ENCODE measurements around the gene ASB6.

Gene ASB6

DNA sequence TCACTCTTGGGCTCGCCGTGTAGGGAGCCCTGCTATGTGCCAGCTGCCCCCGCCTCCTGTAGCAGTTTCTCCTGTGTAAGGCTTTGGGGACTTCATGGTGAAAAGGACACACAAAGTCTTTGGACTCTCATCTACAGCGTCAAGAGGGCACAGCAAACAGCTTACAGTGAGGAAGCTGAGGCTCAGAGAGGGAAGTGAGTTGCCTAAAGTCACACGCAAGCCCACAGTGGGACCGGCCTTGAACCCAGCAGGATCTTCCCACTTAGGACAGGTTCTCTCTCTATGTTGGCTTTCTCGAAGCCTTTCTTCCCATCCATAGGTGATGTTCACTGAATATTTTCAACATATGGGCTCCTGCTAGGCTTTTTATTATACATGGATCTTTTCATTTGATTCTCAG lies 13.7 kb upstream of the ASB6 start:
- H3K36me3 Mint-ChIP-seq (ENCODE audit: low read depth) = no peaks in the 10 kb centered on the region
- no peaks in the 10 kb centered on the region for H3K9me3 Mint-ChIP-seq
- H3K27ac Mint-ChIP-seq = no peak overlapping the region

DNA sequence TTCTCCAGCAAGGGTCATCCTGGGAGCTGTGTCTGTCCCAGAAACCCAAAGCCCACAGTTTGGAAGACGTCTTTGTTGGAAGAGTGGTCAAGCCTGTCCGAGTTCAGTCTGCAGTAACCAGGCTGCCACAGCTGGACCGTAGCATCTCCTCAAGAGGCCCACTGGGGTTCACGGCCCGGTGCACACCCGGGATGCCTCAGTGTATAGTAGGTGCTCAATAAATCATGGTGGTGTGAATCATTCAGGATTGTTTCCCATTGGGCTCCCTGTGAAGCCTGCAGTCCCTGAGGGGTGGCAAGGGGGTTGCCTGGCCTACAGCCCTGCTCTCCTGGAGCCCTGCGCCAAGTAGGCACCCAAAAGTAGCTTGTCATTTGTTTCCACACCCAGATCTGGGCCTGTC lies 13.2 kb upstream of the ASB6 start:
- no peaks in the 10 kb centered on the region for H3K27me3 Mint-ChIP-seq
- H3K27ac Mint-ChIP-seq = no peak overlapping the region
- H3K4me3 Mint-ChIP-seq = no peak overlapping the region
- no peaks in the 10 kb centered on the region for H3K36me3 Mint-ChIP-seq (ENCODE audit: low read depth)
- no peaks in the 10 kb centered on the region for H3K9me3 Mint-ChIP-seq
- DNase-seq = no peak
- H3K4me1 Mint-ChIP-seq (ENCODE audit: low read depth) = no peaks in the 10 kb centered on the region

More for the DNA sequence above, 13.7 kb upstream of the ASB6 start:
- H3K4me3 Mint-ChIP-seq = no peak overlapping the region
- H3K27me3 Mint-ChIP-seq = no peaks in the 10 kb centered on the region
- no peak for DNase-seq
- no peaks in the 10 kb centered on the region for H3K4me1 Mint-ChIP-seq (ENCODE audit: low read depth)

GRCh38 chr9:129654554-129655040 lies 12.6 kb upstream of the ASB6 start:
- H3K4me1 Mint-ChIP-seq (ENCODE audit: low read depth) = no peaks in the 10 kb centered on the region
- no peaks in the 10 kb centered on the region for H3K27me3 Mint-ChIP-seq
- no peak overlapping the region for H3K27ac Mint-ChIP-seq
- H3K9me3 Mint-ChIP-seq = no peaks in the 10 kb centered on the region
- no peak for DNase-seq
- H3K36me3 Mint-ChIP-seq (ENCODE audit: low read depth) = no peaks in the 10 kb centered on the region
- no peak overlapping the region for H3K4me3 Mint-ChIP-seq

GRCh38 chr9:129653823-129654553 lies 12.0 kb upstream of the ASB6 start:
- no peak overlapping the region for H3K4me3 Mint-ChIP-seq
- no peaks in the 10 kb centered on the region for H3K9me3 Mint-ChIP-seq
- no peak for DNase-seq
- H3K27ac Mint-ChIP-seq = no peak overlapping the region
- H3K36me3 Mint-ChIP-seq (ENCODE audit: low read depth) = no peaks in the 10 kb centered on the region
- no peaks in the 10 kb centered on the region for H3K27me3 Mint-ChIP-seq
- no peaks in the 10 kb centered on the region for H3K4me1 Mint-ChIP-seq (ENCODE audit: low read depth)

- H3K27me3 Mint-ChIP-seq = no peaks in the 10 kb centered on the region
- H3K9me3 Mint-ChIP-seq = no peaks in the 10 kb centered on the region
- no peak overlapping the region for H3K4me3 Mint-ChIP-seq
- no peak overlapping the region for H3K27ac Mint-ChIP-seq
- no peaks in the 10 kb centered on the region for H3K4me1 Mint-ChIP-seq (ENCODE audit: low read depth)
- DNase-seq = no peak
- H3K36me3 Mint-ChIP-seq (ENCODE audit: low read depth) = no peaks in the 10 kb centered on the region
These were observed 8.8 kb upstream of the ASB6 start for GRCh38 chr9:129650680-129651235.

GRCh38 chr9:129649726-129650679 lies 8.1 kb upstream of the ASB6 start:
- no peaks in the 10 kb centered on the region for H3K36me3 Mint-ChIP-seq (ENCODE audit: low read depth)
- H3K4me3 Mint-ChIP-seq = no peak overlapping the region
- no peaks in the 10 kb centered on the region for H3K4me1 Mint-ChIP-seq (ENCODE audit: low read depth)
- no peak overlapping the region for H3K27ac Mint-ChIP-seq
- no peaks in the 10 kb centered on the region for H3K27me3 Mint-ChIP-seq
- no peak for DNase-seq
- no peaks in the 10 kb centered on the region for H3K9me3 Mint-ChIP-seq

GRCh38 chr9:129648764-129649115 lies 6.8 kb upstream of the ASB6 start:
- no peaks in the 10 kb centered on the region for H3K9me3 Mint-ChIP-seq
- no peak overlapping the region for H3K4me3 Mint-ChIP-seq
- no peak overlapping the region for H3K27ac Mint-ChIP-seq
- H3K36me3 Mint-ChIP-seq (ENCODE audit: low read depth) = no peaks in the 10 kb centered on the region
- DNase-seq = no peak
- no peaks in the 10 kb centered on the region for H3K27me3 Mint-ChIP-seq
- H3K4me1 Mint-ChIP-seq (ENCODE audit: low read depth) = no peaks in the 10 kb centered on the region

- no peak for DNase-seq
- no peaks in the 10 kb centered on the region for H3K9me3 Mint-ChIP-seq
- no peaks in the 10 kb centered on the region for H3K4me1 Mint-ChIP-seq (ENCODE audit: low read depth)
- no peaks in the 10 kb centered on the region for H3K36me3 Mint-ChIP-seq (ENCODE audit: low read depth)
- no peak overlapping the region for H3K4me3 Mint-ChIP-seq
- no peak overlapping the region for H3K27ac Mint-ChIP-seq
- H3K27me3 Mint-ChIP-seq = no peaks in the 10 kb centered on the region
These were observed 6.3 kb upstream of the ASB6 start for GRCh38 chr9:129648092-129648763.

DNA sequence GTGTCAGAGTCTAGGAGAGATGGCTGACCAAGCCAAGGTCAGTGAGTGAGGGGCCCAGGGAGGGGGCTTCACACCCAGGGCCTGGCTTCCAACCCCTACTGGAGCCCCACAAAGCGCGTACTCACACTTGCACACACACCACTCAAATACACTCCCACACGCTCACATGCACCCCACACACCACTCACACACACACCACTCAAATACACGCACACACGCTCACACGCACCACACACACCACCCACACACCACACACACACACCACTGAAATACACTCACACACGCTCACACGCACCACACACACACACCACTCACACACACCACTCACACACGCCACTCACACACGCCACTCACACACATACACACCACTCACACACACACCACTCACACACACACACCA lies 5.7 kb upstream of the ASB6 start:
- H3K9me3 Mint-ChIP-seq = no peaks in the 10 kb centered on the region
- H3K36me3 Mint-ChIP-seq (ENCODE audit: low read depth) = no peaks in the 10 kb centered on the region
- H3K4me3 Mint-ChIP-seq = no peak overlapping the region
- H3K27me3 Mint-ChIP-seq = no peaks in the 10 kb centered on the region
- DNase-seq = no peak
- H3K27ac Mint-ChIP-seq = no peak overlapping the region
- H3K4me1 Mint-ChIP-seq (ENCODE audit: low read depth) = no peaks in the 10 kb centered on the region

GRCh38 chr9:129646654-129647053 lies 4.7 kb upstream of the ASB6 start:
- Mint-ChIP-seq H3K9me3 (no peaks in the 10 kb centered on the region), H3K4me1 (ENCODE audit: low read depth) (peaks cover 3% of the 10 kb centered on the region), H3K27ac (no peak overlapping the region), H3K36me3 (ENCODE audit: low read depth) (no peaks in the 10 kb centered on the region), H3K27me3 (no peaks in the 10 kb centered on the region), H3K4me3 (no peak overlapping the region)
- no peak for DNase-seq

DNA sequence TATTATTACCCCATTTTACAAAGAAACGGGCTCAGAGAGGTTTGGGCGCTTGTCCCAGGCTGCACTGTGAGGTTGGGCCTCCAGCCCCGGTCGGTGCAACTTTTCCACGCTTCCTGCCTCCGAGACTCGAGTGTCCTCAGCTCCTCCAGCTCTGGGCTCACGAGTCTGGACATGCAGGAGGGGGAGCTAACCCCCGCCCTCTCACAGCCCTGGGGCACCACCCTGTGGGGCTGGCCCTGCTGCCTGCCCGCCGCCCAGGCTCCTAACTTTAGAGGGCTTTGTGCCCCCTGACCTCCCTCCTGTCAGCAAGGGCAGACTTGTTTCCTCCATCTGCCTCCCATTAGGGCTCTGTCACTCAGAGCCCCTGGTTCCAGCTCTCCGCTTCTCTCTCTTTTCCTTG lies 4.3 kb upstream of the ASB6 start:
- Mint-ChIP-seq H3K4me1 (ENCODE audit: low read depth) (peaks cover 4% of the 10 kb centered on the region), H3K27ac (no peak overlapping the region), H3K4me3 (no peak overlapping the region), H3K9me3 (no peaks in the 10 kb centered on the region), H3K36me3 (ENCODE audit: low read depth) (peaks cover 1% of the 10 kb centered on the region), H3K27me3 (no peaks in the 10 kb centered on the region)
- no peak for DNase-seq

DNA sequence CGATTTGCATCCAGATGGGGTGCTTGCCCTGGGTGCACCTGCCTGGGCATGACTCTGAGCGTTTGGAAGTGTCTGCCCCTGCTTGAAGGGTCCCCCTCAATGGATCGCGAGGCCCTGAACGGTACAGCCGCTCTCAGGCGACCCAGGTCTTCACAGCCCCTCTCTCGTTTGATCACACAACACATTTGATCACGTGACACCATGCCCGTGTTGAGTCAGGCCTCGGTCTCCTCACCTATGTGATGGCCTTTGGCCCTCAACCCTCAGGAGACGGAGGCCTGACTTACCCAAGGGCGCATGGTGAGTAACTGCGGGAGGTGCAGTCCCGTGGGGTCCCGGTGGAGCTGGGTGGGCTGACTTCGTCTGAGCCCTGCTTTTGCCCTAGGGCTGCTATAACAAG lies 3.0 kb upstream of the ASB6 start:
- Mint-ChIP-seq H3K4me3 (no peak overlapping the region), H3K9me3 (no peaks in the 10 kb centered on the region), H3K27ac (no peak overlapping the region), H3K4me1 (ENCODE audit: low read depth) (peaks cover 18% of the 10 kb centered on the region), H3K27me3 (no peaks in the 10 kb centered on the region), H3K36me3 (ENCODE audit: low read depth) (peaks cover 14% of the 10 kb centered on the region)
- DNase-seq = no peak

- H3K27me3 Mint-ChIP-seq = no peaks in the 10 kb centered on the region
- no peaks in the 10 kb centered on the region for H3K9me3 Mint-ChIP-seq
- H3K27ac Mint-ChIP-seq = no peak overlapping the region
- no peak for DNase-seq
- no peak overlapping the region for H3K4me3 Mint-ChIP-seq
- H3K36me3 Mint-ChIP-seq (ENCODE audit: low read depth) = peaks cover 19% of the 10 kb centered on the region
- H3K4me1 Mint-ChIP-seq (ENCODE audit: low read depth) = peaks cover 22% of the 10 kb centered on the region
These were observed 2.4 kb upstream of the ASB6 start for GRCh38 chr9:129644365-129644764.

- Mint-ChIP-seq H3K36me3 (ENCODE audit: low read depth) (peaks cover 23% of the 10 kb centered on the region), H3K9me3 (no peaks in the 10 kb centered on the region), H3K4me1 (ENCODE audit: low read depth) (peaks cover 22% of the 10 kb centered on the region), H3K4me3 (no peak overlapping the region), H3K27me3 (no peaks in the 10 kb centered on the region), H3K27ac (no peak overlapping the region)
- DNase-seq = no peak
These were observed 1.8 kb upstream of the ASB6 start for GRCh38 chr9:129643706-129644105.

All from activated T-cell treated with anti-CD3 and anti-CD28 coated beads, Interleukin-2, amount 50 U/mL, for 24 hours (primary cell).